Measurements from ENCODE around the gene AGTRAP.

DNA sequence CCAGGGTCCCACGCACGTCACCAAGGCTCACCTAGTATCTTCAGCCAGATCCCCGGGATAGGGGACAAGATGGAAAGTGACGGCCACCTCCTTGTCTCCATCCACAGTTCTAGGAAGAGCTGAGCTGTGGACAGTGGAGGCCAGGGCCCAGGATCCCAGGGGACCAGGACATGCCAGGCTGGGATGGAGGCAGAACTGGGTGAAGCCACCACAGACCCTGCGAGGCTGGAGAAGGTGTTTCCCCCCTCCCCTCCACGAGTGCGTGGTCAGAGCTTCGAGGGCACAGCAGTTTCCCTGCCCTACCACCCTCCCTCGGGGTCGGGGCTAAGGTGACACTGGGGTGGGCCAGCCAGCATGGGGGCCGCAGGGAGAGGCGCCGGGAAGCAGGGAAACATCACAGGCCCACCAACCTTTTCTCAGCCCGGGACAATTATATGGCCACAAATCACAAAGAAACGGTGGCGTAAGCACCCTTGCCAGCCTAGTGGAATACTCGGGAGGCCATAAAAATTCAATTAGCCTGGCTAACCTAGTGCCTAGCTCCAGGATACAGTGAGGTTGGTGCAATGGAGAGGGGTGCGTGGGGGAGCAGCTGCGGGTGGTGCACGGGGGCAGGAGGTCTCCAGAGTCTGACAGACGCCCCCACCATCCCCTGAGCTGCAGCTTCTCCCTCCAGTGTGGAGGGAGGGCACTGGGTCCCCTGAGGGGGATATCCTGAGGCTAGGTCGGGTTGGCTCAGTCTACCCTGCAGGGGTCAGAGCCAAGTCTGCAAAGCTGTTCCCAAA is 31.1 kb upstream of the AGTRAP start:
- TF ChIP-seq POLR2A (IDR thresholded peaks at IDR 0.05) (no peak), POLR2AphosphoS5 (IDR thresholded peaks at IDR 0.05; ENCODE audit: insufficient read depth in 1 of 2, low read depth in 1 of 2) (no peak), CTCF (IDR thresholded peaks at IDR 0.05) (no peak)
